SU-DHL-6 (cell line): ENCODE measurements around the gene CFAP100.

Source experiments
- EZH2phosphoT487 ChIP-seq: fragments of 200-600 bp; sonication (generic), shearing (Covaris generic); conservative IDR thresholded peaks from 2 replicates; pipeline ENCODE4 v1.6.1; 2018; ENCODE audit warnings: mild to moderate bottlenecking, antibody characterized with exemption, low read length, moderate library complexity, mixed read lengths
- TF ChIP-seq, protein P1 (sequence below): fragments of 200-600 bp; sonication (generic); IDR thresholded peaks from one replicate; pipeline ENCODE4 v1.5.1; 2017; ENCODE audit warnings: antibody characterized with exemption, mild to moderate bottlenecking, low read length, moderate library complexity; ENCODE audit not compliant: insufficient read depth, poor library complexity, severe bottlenecking

DNA sequence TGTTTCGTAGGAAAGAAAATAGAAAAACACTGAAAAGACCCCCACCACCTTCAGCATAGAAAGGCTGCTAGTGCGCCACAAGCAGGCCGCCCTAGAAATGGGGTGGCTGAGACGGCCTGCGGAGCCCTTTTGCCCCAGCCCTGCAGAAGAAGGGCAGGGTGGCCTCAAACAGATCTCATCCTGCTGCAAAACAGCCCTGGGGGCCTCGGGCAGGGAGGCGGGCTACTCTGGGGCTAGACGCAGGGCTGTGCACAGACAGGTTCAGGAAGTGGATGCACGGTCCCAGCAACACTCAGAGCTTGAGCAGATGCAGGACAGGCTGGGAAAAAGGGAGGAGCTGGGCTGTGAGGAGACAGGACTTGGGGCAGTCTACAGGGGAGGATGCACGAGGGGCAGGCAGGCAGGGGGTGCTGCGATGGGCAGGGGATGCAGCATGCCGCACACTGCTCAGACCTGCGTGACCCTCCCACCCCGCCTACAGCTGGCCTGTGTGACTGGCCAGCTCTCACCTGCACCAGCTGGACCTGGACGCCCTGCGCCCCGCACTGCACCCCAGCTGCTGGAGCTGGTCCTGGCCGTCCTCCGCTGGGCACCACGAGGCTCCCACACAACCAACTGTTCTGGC, 46.7 kb downstream of the CFAP100 start:
- TF ChIP-seq, protein P1, sequence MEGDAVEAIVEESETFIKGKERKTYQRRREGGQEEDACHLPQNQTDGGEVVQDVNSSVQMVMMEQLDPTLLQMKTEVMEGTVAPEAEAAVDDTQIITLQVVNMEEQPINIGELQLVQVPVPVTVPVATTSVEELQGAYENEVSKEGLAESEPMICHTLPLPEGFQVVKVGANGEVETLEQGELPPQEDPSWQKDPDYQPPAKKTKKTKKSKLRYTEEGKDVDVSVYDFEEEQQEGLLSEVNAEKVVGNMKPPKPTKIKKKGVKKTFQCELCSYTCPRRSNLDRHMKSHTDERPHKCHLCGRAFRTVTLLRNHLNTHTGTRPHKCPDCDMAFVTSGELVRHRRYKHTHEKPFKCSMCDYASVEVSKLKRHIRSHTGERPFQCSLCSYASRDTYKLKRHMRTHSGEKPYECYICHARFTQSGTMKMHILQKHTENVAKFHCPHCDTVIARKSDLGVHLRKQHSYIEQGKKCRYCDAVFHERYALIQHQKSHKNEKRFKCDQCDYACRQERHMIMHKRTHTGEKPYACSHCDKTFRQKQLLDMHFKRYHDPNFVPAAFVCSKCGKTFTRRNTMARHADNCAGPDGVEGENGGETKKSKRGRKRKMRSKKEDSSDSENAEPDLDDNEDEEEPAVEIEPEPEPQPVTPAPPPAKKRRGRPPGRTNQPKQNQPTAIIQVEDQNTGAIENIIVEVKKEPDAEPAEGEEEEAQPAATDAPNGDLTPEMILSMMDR: no peak
- TF ChIP-seq EZH2phosphoT487: no peak
